HG03039 (cell line): ENCODE data around the gene ANKRD55.
"Not testable (repeated sequence)": the region's sequence is repeated elsewhere in the genome, so short reads cannot be mapped to it uniquely, and the experiment has no call there.

Source experiments
- ATAC-seq: cut with Tn5 transposase; IDR thresholded peaks from one replicate; pipeline ENCODE4 v1.9.1; 2021; ENCODE audit warnings: mild to moderate bottlenecking, moderate library complexity; ENCODE audit not compliant: unreplicated experiment

The ANKRD55 gene

DNA sequence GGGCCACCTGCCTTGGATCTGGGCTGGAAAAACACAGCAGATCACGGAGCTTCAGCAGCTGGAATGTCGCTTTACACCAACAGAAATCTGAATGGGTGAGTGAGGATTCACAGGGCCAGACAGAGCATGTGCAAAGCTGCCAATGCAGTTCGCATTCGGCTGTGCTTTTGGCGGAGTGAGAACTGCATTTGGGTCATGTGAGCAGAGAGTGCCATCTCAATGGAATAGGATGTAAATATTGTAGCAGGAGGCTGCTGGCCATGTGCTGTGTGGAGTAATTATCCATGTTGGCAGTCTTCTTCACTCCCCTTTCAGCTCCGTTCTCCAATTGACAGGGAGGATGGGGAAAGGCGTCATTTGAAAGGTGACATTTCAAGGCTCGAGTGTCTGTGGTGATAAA lies at the start of gene ANKRD55:
TSS of gene ANKRD55 (minus strand) at position 101 of the 400 bp plus-strand sequence. CDS start 417 bp downstream, outside the sequence.
- ATAC-seq = no peak

DNA sequence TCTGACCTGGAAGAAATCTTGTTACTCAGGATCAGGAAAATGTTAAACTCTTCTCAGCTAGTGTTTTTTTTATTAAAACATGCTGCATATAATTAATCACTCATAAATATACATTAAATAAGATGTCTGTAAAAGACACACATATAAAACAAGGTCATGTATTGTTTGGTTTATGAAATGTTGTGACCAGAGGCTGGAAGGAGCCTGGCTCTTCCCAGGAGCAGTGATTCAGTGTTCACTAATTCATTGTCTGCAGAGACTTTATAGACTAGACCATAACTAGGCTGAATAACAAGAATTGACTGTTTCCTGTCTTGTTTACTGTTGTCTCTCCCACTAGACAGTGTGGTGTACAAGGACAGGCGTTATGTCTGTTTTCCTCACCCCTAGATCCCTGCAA lies 49.1 kb upstream of the ANKRD55 start:
- no peak for ATAC-seq

DNA sequence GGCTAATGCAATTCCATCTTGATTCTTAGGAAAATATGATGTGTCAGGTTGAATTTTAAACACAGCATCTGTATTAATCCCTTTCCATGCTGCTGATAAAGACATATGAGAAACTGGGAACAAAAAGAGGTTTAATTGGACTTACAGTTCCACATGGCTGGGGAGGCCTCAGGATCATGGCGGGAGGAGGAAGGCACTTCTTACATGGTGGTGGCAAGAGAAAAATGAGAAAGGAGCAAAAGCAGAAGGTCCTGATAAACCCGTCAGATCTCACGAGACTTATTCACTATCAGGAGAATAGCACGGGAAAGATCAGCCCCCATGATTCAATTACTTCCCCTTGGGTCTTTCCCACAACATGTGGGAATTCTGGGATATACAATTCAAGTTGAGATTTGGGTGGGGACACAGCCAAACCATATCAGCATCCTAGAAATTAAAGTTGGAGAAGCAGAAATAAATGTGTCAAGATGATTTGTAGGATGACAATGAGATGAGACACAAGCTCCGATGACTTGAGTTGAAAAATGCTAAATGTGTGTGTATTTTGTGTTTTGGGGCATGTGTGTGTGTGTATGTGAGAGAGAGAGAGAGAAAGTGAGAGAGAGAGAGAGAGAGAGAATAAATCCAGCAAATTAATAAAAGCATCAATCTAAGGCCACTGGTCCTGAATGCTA lies 48.5 kb upstream of the ANKRD55 start:
- ATAC-seq = no peak

DNA sequence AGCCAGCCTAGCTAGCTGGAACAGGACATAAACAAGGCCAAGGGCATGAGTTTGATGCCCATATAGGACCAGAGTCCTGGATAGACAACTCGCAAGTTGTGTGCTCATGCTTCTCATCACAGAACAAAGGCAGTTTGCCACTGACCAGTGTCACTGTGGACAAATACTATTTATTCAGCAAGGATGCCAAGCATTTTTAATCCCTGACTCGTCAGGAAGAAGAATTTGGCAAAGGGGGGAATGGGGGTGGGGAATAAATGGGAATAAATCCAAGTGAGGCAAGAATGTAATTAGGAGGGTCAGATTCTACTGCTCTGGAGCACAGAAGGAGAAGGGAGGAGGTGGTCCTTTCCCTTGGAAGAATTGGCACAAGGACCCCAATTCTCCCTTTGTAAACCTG lies 46.8 kb upstream of the ANKRD55 start:
- no peak for ATAC-seq

DNA sequence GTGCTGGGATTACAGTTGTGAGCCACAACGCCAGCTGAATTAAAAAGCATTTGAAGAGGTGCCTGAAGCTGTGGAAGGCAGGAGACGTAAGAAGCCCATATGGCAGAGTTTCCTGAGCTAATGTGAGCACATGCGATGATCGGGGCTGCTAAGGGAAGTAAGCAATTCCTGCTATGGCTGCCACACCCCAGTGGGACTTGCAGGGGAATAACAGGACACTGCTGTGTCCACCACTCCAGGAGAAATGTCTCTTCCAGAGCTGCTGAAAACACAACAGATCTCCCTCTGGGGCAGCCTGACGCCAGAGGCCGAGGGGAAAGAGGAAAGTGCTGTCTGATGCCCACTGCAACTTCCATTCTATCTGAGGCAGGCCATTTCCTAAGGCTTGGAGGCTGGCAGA lies 46.2 kb upstream of the ANKRD55 start:
- ATAC-seq = no peak

DNA sequence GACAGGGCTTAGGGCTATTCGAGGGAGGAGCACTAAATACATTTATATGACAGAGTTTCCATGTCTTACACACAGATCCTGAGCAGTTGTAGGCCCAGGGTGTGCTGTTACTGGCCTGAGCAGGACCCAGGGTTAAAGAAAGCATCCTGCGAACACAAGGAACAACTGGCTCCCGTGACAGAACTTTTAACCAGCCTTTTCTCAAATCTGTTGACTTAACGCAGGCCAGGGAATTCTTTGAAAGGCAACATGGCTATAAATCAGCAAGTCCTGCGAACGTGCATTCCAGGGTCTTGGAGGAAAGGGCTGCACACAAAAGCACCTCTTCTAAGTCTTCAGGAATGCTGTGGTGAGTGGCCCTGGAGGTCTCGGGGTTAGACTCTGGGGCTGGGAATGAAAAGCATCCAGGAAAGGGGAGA lies 45.2 kb upstream of the ANKRD55 start:
- no peak for ATAC-seq

DNA sequence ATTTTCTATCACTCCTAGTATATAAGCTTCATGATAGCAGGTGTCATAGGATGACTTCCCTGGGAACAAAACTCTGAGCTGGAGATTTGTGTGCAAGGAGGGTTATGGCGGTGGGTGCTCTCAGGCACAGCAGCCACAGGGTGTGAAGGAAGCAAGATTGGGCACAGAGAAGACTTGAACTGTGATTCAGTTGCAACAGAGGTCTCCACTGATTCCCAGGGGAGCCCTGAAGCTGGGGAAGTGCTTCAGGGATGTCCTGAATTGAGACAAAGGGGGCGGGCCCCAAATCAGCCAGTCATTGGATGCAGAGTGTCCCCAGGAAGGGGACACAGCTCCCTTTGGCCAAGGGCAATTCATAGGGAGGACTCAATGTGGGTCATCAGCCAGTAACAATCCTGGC lies 44.4 kb upstream of the ANKRD55 start:
- no peak for ATAC-seq

DNA sequence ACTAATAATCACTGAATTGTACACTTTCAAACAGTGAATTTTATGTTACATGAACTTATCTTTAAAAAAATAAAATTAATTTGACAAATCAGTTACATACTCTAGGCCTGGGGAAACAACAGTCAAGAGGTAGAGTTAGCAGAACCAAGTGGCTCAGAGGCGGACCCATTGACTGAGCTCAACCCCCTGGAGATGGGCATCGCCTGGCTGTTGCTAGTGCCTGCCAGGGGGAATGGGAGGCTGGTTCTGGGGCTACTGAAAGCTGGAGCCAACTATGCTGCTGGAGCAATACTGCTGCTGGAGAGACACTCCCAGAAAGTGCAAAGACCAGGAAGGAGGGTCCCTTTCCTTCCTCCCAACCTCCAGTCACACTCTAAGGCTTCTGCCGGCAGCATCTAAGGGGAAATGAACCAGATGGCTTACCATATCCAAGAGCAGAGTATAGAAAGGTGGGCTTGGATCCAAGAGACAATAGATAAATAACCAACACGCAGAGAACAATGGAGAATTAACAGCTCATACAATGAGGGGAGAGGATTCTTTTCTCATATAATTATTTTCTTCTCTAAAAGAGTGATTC lies 40.3 kb upstream of the ANKRD55 start:
- ATAC-seq = no peak

DNA sequence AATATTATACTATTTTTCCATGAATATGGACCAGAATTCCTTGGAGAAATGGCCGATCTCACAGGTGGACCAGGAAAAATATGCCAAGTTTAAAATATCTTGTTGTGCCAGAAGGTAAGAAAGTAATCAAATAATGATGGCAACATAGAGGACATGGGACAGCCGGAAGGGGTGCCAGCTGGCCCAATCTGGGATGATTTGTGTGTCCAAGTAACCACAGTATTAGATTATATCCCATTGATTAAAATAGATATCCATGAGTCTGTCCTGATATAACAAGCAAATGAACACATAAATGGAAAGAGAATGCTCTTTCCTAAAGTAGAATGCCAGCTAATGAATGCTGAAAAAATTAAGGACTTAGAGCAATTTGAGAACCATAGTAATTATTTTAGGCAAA lies 39.6 kb upstream of the ANKRD55 start:
- ATAC-seq = no peak

DNA sequence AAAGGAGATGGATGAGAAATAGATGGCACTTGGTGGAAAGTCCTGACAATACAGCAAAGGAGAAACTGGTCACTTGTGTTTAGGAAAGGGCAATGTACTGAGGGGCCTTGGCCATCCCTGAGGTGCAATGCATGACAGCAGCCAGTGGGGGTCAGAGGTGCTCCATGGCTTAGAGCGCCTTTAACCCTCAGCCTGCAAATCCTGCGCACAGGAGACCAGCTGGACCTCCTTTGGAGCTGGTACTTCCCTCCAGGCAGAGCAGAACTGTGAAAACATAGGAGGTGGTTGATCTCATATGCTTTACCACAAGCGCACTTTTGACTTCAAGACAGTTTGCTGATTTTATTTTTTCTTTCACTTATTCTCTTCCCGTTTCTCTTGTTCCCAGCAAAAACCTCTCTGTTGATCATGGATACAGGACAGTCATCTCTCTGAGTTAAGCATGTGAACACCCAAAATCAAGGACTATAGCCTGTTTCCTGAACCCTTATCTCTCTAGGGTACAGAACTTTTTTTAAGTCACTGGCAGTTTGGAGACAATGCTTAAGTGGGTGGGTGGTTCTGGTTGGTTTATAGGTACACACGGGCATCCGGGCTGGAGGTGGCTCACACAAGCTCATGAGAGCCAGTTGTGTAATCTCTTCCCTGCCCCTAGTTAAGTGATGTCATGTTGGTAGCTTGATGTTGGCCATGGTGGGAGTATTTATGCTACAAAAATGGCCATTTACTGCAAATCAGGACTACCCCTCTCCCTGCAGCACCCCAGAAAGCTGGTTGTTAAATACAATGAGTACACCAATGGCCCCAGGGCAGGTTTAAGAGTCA lies 37.6 kb upstream of the ANKRD55 start:
- ATAC-seq = peak; percentile 80

DNA sequence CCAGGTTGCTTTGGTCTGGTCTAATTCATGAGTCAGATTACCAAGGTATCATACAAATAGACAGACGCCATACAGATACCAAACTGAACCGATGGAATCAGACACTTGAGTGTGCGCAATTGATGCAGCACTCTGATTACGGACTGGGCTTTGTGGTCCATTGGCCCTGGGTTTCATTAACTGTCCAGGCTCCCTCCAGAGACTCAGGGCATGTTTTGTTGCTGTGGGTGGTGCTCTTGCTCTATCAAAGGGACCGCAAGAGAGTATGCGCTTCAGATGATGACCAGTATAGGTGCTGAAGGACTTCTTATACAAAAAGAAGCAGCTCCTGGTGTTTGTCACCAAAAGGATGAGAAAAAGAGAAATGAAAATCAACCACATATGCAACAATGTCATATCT lies 36.9 kb upstream of the ANKRD55 start:
- no peak for ATAC-seq

DNA sequence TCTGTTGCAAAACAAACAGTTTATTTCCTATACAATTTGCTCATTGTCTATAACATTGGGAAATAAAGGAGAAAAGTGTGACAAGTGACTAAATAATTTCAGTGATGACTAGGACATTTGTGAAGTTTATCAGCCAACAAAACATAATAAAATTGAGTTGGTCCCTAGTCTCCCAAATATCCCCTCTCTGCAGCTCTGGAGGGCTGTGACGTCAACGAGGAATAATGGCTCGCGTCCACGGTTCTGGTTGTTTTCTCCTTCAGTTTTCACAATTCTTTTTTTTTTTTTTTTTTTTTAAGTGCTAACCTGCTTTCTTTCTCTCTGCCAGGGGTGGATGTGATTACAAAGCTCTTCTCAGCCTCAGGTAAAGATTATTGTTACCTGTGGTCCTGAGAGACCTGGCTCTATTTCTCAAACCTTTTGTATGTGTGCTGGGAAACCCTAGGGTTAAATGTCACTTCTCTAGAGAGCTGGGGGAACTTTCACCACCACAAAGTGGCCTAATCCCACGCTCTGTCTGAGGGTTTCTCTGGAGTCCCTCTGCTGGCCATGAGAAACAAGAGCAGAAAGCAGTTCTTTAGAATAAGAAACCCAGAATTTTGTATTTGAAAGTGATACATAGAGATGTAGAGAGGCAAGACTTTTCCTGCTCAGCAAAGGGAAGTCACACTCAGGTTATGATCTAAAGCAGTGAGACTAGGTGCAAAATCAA lies 36.2 kb upstream of the ANKRD55 start:
- no peak for ATAC-seq

DNA sequence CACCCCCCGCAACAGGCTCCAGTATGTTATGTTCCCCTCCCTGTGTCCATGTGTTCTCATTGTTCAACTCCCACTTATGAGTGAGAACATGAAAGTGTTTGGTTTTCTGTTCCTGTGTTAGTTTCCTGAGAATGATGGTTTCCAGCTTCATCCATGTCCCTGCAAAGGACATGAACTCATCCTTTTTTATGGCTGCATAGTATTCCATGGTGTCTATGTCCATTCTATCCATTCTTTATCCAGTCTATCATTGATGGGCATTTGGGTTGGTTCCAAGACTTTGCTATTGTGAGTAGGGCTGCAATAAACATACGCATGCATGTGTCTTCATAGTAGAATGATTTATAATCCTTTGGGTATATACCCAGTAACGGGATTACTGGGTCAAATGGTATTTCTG lies 35.6 kb upstream of the ANKRD55 start:
- not testable (repeated sequence) for ATAC-seq

DNA sequence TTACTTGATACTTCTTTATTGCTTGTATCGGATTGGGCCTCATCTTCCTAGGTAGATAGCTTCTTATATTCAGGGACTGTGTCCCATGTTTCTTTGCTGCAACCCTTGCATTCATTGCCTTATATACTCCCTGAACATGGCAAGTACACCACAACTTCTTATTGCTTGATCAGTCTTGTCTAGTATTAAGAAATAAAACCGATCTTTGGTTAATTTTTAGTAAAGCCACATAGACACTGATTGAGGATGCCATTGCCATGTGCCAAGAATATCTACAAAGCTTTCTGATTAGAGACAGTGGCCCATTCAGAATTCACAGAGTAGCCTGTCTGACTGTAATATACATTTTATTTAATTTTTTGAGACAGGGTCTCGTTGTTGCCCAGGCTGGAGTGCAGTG lies 34.7 kb upstream of the ANKRD55 start:
- no peak for ATAC-seq

DNA sequence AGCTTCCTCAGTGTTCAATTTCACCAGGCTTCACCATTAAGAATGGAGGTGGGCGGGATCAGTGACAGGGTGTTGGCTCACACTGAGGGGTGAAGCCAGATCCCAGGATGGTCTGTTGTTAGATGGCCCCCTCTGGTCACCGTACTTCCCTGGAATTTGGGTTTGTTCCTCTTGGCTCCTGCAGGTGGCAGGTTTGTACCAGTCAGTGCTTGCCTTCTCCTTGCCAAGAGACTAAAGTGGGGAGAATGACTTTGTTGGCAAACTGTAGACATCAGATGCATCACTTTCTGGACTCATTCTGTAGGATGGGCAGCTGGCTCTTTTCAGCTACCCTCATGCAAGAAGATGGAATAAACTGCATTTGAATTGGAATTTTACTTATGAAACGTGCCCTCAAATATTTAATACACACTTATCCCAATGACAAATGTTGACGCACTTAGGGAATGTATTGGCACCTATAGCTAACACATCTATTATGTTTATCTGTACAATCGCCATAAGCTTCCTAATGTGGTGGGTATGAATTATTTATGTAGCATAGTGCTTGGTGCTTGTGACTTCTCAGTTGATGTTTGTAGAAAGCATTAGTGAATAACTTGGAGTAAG lies 31.4 kb upstream of the ANKRD55 start:
- no peak for ATAC-seq

DNA sequence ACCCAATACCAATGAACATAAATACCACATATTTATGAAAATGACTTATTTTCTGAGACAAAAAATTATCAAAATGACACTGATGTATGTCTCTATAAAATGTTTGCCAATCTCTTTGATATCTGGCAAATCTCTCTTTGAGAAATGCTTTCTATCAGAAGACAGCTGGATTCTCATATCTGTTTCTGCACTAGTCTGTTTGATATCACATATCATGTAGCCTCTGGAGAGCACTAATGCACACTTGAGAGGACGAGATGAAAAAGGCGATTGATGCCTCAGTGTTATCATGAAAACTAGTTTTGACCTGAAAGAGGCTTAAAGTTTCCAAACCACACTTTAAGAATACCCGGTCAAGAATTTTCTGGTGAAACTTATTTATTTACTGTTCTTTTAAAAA lies 29.1 kb upstream of the ANKRD55 start:
- no peak for ATAC-seq

DNA sequence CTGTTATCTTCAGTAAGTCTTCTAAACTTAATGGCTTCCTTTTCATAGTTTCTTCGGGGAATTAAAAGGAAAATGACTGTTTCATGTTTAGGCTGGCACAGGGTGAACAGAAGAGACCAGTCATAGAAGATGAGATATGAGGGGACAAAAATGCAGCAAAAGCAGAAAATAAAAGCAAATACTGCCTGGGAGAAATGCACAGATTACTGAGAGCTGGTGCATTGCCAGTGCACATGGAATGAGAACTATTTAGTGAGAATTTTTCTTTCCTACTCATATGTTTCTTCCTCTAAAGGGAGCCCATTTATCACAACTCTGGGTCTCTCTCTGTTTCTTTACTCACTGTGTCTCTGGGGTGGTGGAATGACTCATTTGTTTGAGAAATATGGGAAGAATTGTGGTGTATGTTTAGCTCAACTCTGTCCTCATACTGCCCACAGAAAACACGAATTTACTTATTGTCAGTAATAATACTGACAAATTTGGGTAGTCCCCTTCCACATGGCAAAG lies 25.9 kb upstream of the ANKRD55 start:
- no peak for ATAC-seq

DNA sequence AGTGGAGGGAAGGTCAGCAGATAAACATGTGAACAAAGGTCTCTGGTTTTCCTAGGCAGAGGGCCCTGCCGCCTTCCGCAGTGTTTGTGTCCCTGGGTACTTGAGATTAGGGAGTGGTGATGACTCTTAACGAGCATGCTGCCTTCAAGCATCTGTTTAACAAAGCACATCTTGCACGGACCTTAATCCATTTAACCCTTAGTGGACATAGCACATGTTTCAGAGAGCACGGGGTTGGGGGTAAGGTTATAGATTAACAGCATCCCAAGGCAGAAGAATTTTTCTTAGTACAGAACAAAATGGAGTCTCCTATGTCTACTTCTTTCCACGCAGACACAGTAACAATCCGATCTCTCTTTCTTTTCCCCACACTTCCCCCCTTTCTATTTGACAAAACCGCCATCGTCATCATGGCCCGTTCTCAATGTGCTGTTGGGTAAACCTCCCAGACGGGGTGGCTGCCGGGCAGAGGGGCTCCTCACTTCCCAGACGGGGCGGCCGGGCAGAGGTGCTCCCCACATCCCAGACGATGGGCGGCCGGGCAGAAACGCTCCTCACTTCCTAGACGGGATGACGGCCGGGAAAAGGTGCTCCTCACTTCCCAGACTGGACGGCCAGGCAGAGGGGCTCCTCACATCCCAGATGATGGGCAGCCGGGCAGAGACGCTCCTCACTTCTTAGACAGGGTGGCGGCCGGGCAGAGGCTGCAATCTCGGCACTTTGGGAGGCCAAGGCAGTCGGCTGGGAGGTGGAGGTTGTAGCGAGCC lies 24.8 kb upstream of the ANKRD55 start:
- ATAC-seq = not testable (repeated sequence)

DNA sequence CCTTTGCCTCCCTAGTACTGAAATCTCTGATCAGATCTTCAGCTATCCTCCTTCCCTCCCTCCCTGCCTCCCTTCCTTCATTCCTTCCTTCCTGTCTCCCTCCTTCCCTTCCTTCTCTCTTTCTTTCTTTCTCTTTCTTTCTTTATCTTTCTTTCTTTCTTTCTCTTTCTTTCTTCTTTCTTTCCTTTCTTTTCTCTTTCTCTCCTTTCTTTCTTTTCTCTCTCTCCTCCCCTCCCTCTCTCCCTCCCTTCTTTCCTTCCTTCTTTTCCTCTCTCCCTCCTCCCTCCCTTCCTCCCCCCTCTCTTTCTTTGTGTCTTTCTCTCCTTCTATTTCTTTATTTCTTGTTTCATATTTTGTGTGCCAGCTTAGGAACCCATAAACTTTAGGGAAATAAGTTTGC lies 23.9 kb upstream of the ANKRD55 start:
- ATAC-seq = no peak

DNA sequence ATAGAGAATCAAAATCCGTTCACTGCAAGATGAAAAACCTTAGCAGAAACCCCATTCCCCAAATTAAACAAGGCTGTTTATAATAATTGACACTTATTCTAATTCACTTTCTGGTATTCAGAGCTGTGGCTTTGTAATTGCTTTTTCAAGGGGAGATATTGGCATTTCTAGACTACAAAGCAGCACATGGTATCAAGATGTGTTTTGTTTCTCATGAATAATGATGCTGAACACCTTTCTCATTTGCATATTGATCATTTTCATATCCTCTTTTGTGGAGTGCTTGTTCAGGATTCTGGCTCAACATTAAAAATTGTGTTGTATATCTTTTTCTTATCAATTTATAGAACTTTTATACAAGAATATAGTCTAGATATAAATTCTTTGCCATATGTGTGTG lies 22.4 kb upstream of the ANKRD55 start:
- no peak for ATAC-seq
